WERI-Rb-1 (cell line): Measurements from ENCODE around the gene TRIO.

Experiments used
- DNase-seq: peaks from one replicate; pipeline ENCODE4 v3.0.0-alpha.2; 2020
- H3K27ac ChIP-seq: fragments of 250-450 bp; sonication (Bioruptor Pico); 2 replicates; pipeline ENCODE4 v1.5.1; 2020; ENCODE audit warnings: mild to moderate bottlenecking, moderate library complexity
- H3K27me3 ChIP-seq: fragments of 250-450 bp; sonication (Bioruptor Pico); 2 replicates; pipeline ENCODE4 v1.5.1; 2021; ENCODE audit warnings: mild to moderate bottlenecking, low read depth, moderate library complexity; ENCODE audit not compliant: insufficient read depth, severe bottlenecking
- H3K36me3 ChIP-seq: fragments of 250-450 bp; sonication (Bioruptor Pico); 2 replicates; pipeline ENCODE4 v1.5.1; 2020; ENCODE audit warnings: mild to moderate bottlenecking, moderate library complexity
- H3K4me3 ChIP-seq: 2 replicates; pipeline ENCODE4 v1.5.1; 2011; ENCODE audit warnings: low read depth, mild to moderate bottlenecking, control low read depth, low read length
- H3K9me3 ChIP-seq: fragments of 250-450 bp; sonication (Bioruptor Pico); 2 replicates; pipeline ENCODE4 v1.5.1; 2021; ENCODE audit warnings: mild to moderate bottlenecking, moderate library complexity; ENCODE audit not compliant: severe bottlenecking
- TF ChIP-seq, protein P1 (sequence below): IDR thresholded peaks from 2 replicates; pipeline ENCODE4 v1.5.1; 2011; ENCODE audit warnings: low read depth, mild to moderate bottlenecking, control low read depth, inconsistent platforms, low read length

Gene TRIO

DNA sequence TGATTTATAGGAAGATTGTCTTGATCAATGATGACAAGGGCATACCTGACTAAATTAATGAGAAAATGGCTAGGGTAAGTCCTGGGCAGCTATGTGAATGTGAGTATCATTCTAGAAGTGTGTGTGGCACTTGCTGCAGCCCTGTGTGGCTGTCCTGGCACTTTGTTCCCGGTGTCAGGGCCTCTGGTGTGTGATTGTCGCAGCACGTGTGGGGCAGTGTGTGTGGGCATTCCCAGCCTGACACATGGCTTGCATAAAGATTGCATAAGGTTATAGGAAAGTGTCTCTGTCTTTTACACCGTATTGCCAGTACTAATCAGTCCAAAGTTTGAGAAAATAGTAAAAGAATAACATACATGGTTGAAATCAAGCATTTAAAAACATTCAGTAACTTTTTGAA, 74.4 kb downstream of the TRIO start:
- peaks cover 20% of the 10 kb centered on the region for H3K27me3 ChIP-seq
- H3K36me3 ChIP-seq, result no peaks in the 10 kb centered on the region
- no peak overlapping the region for H3K4me3 ChIP-seq
- H3K9me3 ChIP-seq, result no peaks in the 10 kb centered on the region
- TF ChIP-seq, protein P1, sequence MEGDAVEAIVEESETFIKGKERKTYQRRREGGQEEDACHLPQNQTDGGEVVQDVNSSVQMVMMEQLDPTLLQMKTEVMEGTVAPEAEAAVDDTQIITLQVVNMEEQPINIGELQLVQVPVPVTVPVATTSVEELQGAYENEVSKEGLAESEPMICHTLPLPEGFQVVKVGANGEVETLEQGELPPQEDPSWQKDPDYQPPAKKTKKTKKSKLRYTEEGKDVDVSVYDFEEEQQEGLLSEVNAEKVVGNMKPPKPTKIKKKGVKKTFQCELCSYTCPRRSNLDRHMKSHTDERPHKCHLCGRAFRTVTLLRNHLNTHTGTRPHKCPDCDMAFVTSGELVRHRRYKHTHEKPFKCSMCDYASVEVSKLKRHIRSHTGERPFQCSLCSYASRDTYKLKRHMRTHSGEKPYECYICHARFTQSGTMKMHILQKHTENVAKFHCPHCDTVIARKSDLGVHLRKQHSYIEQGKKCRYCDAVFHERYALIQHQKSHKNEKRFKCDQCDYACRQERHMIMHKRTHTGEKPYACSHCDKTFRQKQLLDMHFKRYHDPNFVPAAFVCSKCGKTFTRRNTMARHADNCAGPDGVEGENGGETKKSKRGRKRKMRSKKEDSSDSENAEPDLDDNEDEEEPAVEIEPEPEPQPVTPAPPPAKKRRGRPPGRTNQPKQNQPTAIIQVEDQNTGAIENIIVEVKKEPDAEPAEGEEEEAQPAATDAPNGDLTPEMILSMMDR, result no peak
- no peak overlapping the region for H3K27ac ChIP-seq
- no peak for DNase-seq

DNA sequence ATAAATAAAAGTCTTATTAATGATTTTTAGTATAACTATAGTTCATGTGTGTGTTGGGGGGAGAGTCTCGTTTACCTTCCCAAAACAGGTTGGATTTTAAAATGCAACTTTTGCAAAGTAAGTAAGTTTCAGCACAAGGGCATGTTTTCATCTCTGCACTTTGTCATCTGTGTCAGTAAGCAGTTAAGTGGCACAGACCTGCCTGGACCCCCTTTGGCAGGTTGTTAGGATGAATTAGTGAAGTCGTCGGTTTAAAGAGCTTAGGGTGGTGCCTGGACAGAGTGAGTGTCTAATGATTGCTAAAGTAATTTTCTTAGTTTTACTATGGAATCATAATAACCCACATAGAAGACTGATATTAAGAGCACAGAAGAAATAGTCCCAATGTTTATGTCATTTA, 74.9 kb downstream of the TRIO start:
- no peak for DNase-seq
- no peaks in the 10 kb centered on the region for H3K36me3 ChIP-seq
- H3K27ac ChIP-seq, result no peak overlapping the region
- TF ChIP-seq, protein P1, result no peak
- no peak overlapping the region for H3K4me3 ChIP-seq
- peaks cover 23% of the 10 kb centered on the region for H3K27me3 ChIP-seq
- H3K9me3 ChIP-seq, result no peaks in the 10 kb centered on the region

DNA sequence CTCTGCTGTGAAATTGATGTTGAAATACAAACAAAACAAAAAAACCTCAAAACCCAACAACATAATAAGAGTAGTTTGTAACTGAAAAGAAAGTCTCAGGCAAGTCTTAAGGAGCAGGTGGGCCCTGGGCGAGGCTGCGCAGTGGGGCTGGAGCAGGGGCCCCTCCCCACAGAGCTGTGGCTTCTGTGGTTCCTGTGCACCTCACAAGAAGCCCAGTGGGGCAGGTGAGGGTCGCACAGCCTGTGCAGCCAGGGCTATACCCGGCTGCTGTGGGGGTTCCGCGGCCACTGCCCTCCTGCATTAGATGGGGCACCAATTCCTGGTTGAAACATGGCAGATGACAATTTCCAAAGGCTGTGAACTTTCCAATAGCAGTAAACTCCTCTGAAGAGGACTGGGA, 75.3 kb downstream of the TRIO start:
- H3K4me3 ChIP-seq, result no peak overlapping the region
- H3K27me3 ChIP-seq, result peaks cover 23% of the 10 kb centered on the region
- H3K36me3 ChIP-seq, result no peaks in the 10 kb centered on the region
- TF ChIP-seq, protein P1, result no peak
- no peak for DNase-seq
- H3K27ac ChIP-seq, result no peak overlapping the region
- no peaks in the 10 kb centered on the region for H3K9me3 ChIP-seq

DNA sequence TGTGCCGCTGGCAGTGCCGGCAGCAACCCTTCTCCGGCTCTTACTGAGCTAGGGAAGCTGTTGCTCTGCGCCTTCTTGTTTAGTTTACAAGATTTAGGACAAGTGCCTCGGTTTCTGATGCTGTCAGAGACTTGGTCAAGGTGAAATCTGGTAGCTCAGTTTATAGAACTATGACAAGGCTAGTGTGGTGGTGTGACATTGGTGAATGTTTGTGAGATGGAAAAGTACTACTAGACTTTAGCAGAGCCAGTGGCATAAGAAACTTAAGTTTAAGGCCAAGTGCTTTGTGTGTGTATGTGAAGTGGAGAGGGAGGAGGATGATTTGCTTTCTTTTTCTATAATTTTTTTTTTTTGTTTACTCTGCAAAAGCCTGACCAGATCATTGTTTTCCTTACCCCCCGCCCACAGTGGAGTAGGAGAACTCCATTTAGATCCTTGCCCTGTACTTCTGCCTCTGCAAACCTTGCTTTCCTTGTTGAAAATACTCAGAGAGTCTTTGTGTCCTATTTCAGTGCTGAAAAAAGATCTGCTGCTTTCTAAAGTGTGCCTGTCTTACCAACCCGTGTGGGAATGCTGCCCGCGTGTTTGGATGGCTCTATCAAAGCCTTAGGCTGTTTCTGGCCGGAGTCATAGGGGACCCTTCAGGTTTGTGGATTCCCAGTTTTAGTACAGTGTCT, 75.9 kb downstream of the TRIO start:
- no peak overlapping the region for H3K27ac ChIP-seq
- TF ChIP-seq, protein P1, result no peak
- no peak overlapping the region for H3K4me3 ChIP-seq
- H3K36me3 ChIP-seq, result no peaks in the 10 kb centered on the region
- H3K9me3 ChIP-seq, result no peaks in the 10 kb centered on the region
- DNase-seq, result no peak
- peaks cover 23% of the 10 kb centered on the region for H3K27me3 ChIP-seq

DNA sequence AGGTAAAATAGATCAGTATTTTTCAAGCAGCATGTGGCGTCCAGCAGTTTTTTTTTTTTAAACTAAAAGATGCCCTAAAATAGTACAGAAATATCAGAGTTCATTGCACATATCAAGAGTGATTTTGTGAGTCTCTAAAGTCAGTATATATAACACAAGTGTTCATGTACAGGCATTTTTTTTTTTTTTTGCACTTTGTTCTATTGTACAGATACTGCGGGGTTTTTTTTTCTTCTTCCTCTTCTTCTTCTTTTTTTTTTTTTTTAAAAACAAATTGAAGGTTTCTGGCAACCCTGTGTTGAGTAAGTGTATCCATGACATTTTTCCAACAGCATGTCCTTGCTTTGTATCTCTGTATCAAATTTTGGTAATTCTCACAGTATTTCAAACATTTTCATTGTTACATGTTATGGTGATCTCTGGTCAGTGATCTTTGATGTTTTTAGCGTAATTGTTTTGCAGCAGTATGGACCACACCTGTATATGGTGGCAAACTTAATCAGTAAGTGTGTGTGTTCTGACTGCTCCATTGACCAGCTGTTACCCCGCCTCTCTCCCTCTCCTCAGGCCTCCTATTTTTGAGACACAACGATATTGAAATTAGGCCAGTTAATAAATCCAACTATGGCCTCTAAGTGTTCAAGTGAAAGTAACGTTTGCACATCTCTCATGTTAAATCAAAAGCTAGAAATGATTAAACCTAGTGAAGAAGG, 76.8 kb downstream of the TRIO start:
- no peak for DNase-seq
- Histone ChIP-seq H3K27me3 (peaks cover 22% of the 10 kb centered on the region), H3K9me3 (no peaks in the 10 kb centered on the region), H3K36me3 (no peaks in the 10 kb centered on the region), H3K27ac (no peak overlapping the region), H3K4me3 (no peak overlapping the region)
- TF ChIP-seq, protein P1, result no peak
